GM12878 (cell line): ENCODE results near the gene SELENOV. TPM values are rescaled to one million over a fixed set of nuclear protein-coding genes. Genes with fewer than 3 reads are reported as not detected.

Experiments used
- ATAC-seq: fragments of 200-7000 bp; cut with Tn5 transposase; 3 replicates; pipeline ENCODE4 v1.9.1; 2020; ENCODE audit warnings: mild to moderate bottlenecking, moderate library complexity
- BruUV-seq: library from RNA; stranded (reverse); fragments of 400-500 nt; replicated peaks from 2 replicates; lab custom pipeline; 2021; lab: Mats Ljungman, UMichigan
- CTCF ChIA-PET: fragments of 300-600 bp; sonication (Branson Sonifier 250); formaldehyde crosslinking; extraction: SDS; loops from one replicate; lab custom pipeline; 2021; ENCODE audit warnings: inconsistent platforms; lab: Yijun Ruan, JAX
- POLR2A ChIA-PET: fragments of 350-600 bp; formaldehyde crosslinking; extraction: SDS; loops from one replicate; lab custom pipeline; 2021; ENCODE audit warnings: inconsistent platforms; lab: Charles Lee
- RAD21 ChIA-PET: fragments of 300-600 bp; sonication (Branson Sonifier 250); formaldehyde crosslinking; loops from one replicate; lab custom pipeline; 2023; ENCODE audit warnings: antibody characterized with exemption; ENCODE audit not compliant: unreplicated experiment; lab: Charles Lee
- SMC1A ChIA-PET: fragments of 300-600 bp; sonication (Branson Sonifier 250); formaldehyde crosslinking; loops from one replicate; lab custom pipeline; 2023; ENCODE audit not compliant: unreplicated experiment, uncharacterized antibody; lab: Charles Lee
- DNase-seq: peaks from one replicate; pipeline ENCODE4 v3.0.0-alpha.2; 2011; ENCODE audit warnings: low read depth, low spot score
- FAIRE-seq: peaks from 3 replicates; lab custom pipeline; 2011; peaks lifted over from hg19 to GRCh38; lab: Jason Lieb, UNC
- H2AFZ ChIP-seq: 2 replicates; pipeline ENCODE4 v1.6.0; 2011; ENCODE audit warnings: low read depth, low read length, control low read depth; ENCODE audit not compliant: control insufficient read depth
- H3K27ac ChIP-seq: 2 replicates; pipeline ENCODE4 v1.5.1; 2011; ENCODE audit warnings: control low read depth; ENCODE audit not compliant: control insufficient read depth, insufficient read depth
- H3K27me3 ChIP-seq, 2 experiments: replicated peaks in 1 of 2; 2 replicates each; pipeline versions ENCODE4 v1.6.0 to v1.6.1; 2011; ENCODE audit warnings: low read length in 1 of 2; ENCODE audit not compliant: control insufficient read depth in 2 of 2, insufficient read depth in 2 of 2
- H3K36me3 ChIP-seq, 2 experiments: 2 replicates each; pipeline ENCODE4 v1.5.1; 2011; ENCODE audit warnings: low read length in 1 of 2; ENCODE audit not compliant: control insufficient read depth in 2 of 2, insufficient read depth in 2 of 2
- H3K4me1 ChIP-seq: 2 replicates; pipeline ENCODE4 v1.6.1; 2011; ENCODE audit warnings: mild to moderate bottlenecking, low read length, moderate library complexity, mixed read lengths; ENCODE audit not compliant: control insufficient read depth, insufficient read depth
- H3K4me2 ChIP-seq: 2 replicates; pipeline ENCODE4 v1.6.0; 2011; ENCODE audit warnings: control low read depth; ENCODE audit not compliant: control insufficient read depth, insufficient read depth
- H3K4me3 ChIP-seq: fragments of 200-600 bp; sonication (generic); 2 replicates; pipeline ENCODE4 v1.5.1; 2016
- H3K79me2 ChIP-seq: 2 replicates; pipeline ENCODE4 v1.6.0; 2011; ENCODE audit warnings: low read length; ENCODE audit not compliant: control insufficient read depth, insufficient read depth
- H3K9ac ChIP-seq: 2 replicates; pipeline ENCODE4 v1.8.0; 2011; ENCODE audit warnings: low read length, control low read depth, mixed read lengths; ENCODE audit not compliant: control insufficient read depth, insufficient read depth
- H3K9me3 ChIP-seq: replicated peaks from 3 replicates; pipeline ENCODE4 v1.5.1; 2011; ENCODE audit warnings: mild to moderate bottlenecking, low read length; ENCODE audit not compliant: control insufficient read depth, insufficient read depth
- H4K20me1 ChIP-seq: 2 replicates; pipeline ENCODE4 v1.6.0; 2011; ENCODE audit not compliant: control insufficient read depth, insufficient read depth
- BACH1 ChIP-seq: fragments of 450-650 bp; IDR thresholded peaks from 2 replicates; pipeline ENCODE4 v1.6.1; 2017; ENCODE audit warnings: mild to moderate bottlenecking, borderline replicate concordance
- CBX5 ChIP-seq: sonication (generic); IDR thresholded peaks from 2 replicates; pipeline ENCODE4 v1.6.1; 2016; ENCODE audit warnings: low read depth, moderate library complexity, mild to moderate bottlenecking, inconsistent platforms
- DPF2 ChIP-seq: fragments of 450-650 bp; IDR thresholded peaks from 2 replicates; pipeline ENCODE4 v1.6.1; 2017; ENCODE audit warnings: mild to moderate bottlenecking
- FOXM1 ChIP-seq: IDR thresholded peaks from 2 replicates; pipeline ENCODE4 v1.6.1; 2012; ENCODE audit warnings: low read depth, mild to moderate bottlenecking, inconsistent platforms, low read length, moderate library complexity
- MXI1 ChIP-seq: fragments of 150-350 bp; IDR thresholded peaks from 2 replicates; pipeline ENCODE4 v1.6.1; 2011; ENCODE audit warnings: low read depth, mild to moderate bottlenecking, inconsistent platforms, low read length, improper control_type of control experiment
- RCOR1 ChIP-seq: conservative IDR thresholded peaks from 2 replicates; pipeline ENCODE4 v1.6.1; 2012; ENCODE audit warnings: low read depth, low read length, improper control_type of control experiment
- RELA ChIP-seq: fragments of 450-650 bp; IDR thresholded peaks from 2 replicates; pipeline ENCODE4 v1.8.0; 2014; ENCODE audit warnings: borderline replicate concordance; ENCODE audit not compliant: partially characterized antibody
- SMAD1 ChIP-seq: fragments of 450-650 bp; IDR thresholded peaks from 2 replicates; pipeline ENCODE4 v1.6.1; 2018; ENCODE audit warnings: mild to moderate bottlenecking, low read depth; ENCODE audit not compliant: partially characterized antibody
- STAT3 ChIP-seq: IDR thresholded peaks from 2 replicates; pipeline ENCODE4 v1.6.1; 2011; ENCODE audit warnings: low read depth, low read length, improper control_type of control experiment
- ZNF207 ChIP-seq: fragments of 450-650 bp; IDR thresholded peaks from 2 replicates; pipeline ENCODE4 v1.6.1; 2014; ENCODE audit warnings: antibody characterized with exemption, mild to moderate bottlenecking, borderline replicate concordance
- ZNF622 ChIP-seq: fragments of 450-650 bp; IDR thresholded peaks from 2 replicates; pipeline ENCODE4 v1.6.1; 2017; ENCODE audit warnings: mild to moderate bottlenecking, inconsistent platforms
- WGBS: methylation state at CpG from one replicate; pipeline ENCODE4 v1.1.6; 2016; ENCODE audit warnings: low lambda C conversion rate; ENCODE audit not compliant: insufficient replicate concordance, insufficient coverage; ENCODE audit errors: missing lambda C conversion rate; 5-methylcytosine and 5-hydroxymethylcytosine counted together
- in situ Hi-C: fragments of 300-500 bp; cut with MboI; formaldehyde crosslinking; loops from 9 replicates; pipeline ENCODE4 v1.14.3; 2018; ENCODE audit warnings: mixed read lengths
- intact Hi-C: fragments of 100-400 bp; cut with micrococcal nuclease; formaldehyde crosslinking; loops from one replicate; pipeline ENCODE4 v1.14.2; 2022; ENCODE audit not compliant: unreplicated experiment
- polyA plus RNA-seq, 11 experiments: library from polyadenylated mRNA; depleted of rRNA in 4 of 11; unstranded in 6 of 11; stranded (reverse) in 5 of 11; fragments of >200 nt; fragmentation: Nextera tagmentation in 4 of 11; fragmentation: Illumina TruSeq in 1 of 11; extraction: Ambion mirVana in 4 of 11; extraction: Trizol in 1 of 11; gene quantifications; 1 replicate in 1 of 11; 2 replicates in 10 of 11; pipeline versions ENCODE4 v1.2.1 to v1.2.3, GENCODE V29; 2011 to 2016; ENCODE audit warnings: inconsistent platforms in 2 of 11, missing spikeins in 2 of 11, low read depth in 1 of 11
- total RNA-seq, 4 experiments: library from RNA; depleted of rRNA in 3 of 4; stranded (reverse); fragments of >200 nt in 3 of 4; fragmentation: Illumina TruSeq in 1 of 4; extraction: Trizol in 1 of 4; gene quantifications; 2 replicates each; pipeline versions ENCODE4 v1.2.1 to v1.2.3, GENCODE V29; 2013 to 2021
- TF ChIP-seq, protein P1 (sequence below): fragments of 450-650 bp; formaldehyde crosslinking; IDR thresholded peaks from 2 replicates; pipeline ENCODE4 v1.4.0; 2020; ENCODE audit warnings: mild to moderate bottlenecking, moderate library complexity
- TF ChIP-seq, protein P2 (sequence below), 3 experiments: IDR thresholded peaks in 2 of 3; conservative IDR thresholded peaks in 1 of 3; 2 replicates each; pipeline ENCODE4 v1.5.1; 2011; ENCODE audit warnings: low read depth in 3 of 3, low read length in 3 of 3, mild to moderate bottlenecking in 3 of 3, control low read depth in 2 of 3, moderate library complexity in 2 of 3, inconsistent platforms in 1 of 3, mixed read lengths in 1 of 3; ENCODE audit not compliant: control insufficient read depth in 2 of 3, insufficient read depth in 1 of 3; ENCODE audit errors: extremely low read depth in 1 of 3
- TF ChIP-seq, protein P3 (sequence below): fragments of 450-650 bp; IDR thresholded peaks from 2 replicates; pipeline ENCODE4 v1.6.1; 2017; ENCODE audit warnings: mild to moderate bottlenecking
- TF ChIP-seq, protein P4 (sequence below): fragments of 150-350 bp; IDR thresholded peaks from 2 replicates; pipeline ENCODE4 v1.6.1; 2014; ENCODE audit warnings: mild to moderate bottlenecking, low read depth, low read length

SELENOV gene
- total and polyA plus RNA-seq, 10 of the 15 experiments (the other 5 are each of a cell fraction or from before 2014, with no cell fraction given): not detected

DNA sequence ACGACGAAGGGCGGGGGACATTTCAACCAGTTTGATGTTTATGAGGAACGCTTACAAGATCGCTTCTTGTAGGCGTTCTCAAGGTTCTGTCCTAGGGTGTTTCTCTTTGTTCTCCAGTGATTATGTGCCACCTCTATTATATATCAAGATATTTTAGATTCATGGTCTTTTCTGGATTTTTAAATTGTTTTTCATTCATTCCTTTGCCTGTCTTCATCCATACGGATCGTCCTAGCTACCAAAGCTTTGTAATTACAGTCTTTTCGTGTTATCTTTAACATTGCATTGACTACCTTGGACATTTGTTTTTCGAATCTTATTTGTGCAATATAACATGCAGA lies 25.4 kb downstream of the SELENOV start:
- ATAC-seq (no peak), FAIRE-seq (no peak), DNase-seq (no peak)
- Histone ChIP-seq H2AFZ (peak overlapping the region; percentile 97), H3K27me3 (no peaks in the 10 kb centered on the region), H3K4me2 (peak overlapping the region; percentile 62), H3K9ac (peak overlapping the region; percentile 92; the same call in 1 of the 2 replicates), H3K4me3 (no peak overlapping the region), H3K9me3 (no peaks in the 10 kb centered on the region), H3K79me2 (peaks cover 15% of the 10 kb centered on the region), H3K27ac (no peak overlapping the region), H3K36me3 (no peaks in the 10 kb centered on the region), H4K20me1 (no peaks in the 10 kb centered on the region), H3K4me1 (peaks cover 9% of the 10 kb centered on the region)
- ChIA-PET RAD21 (interaction anchor here (0.7 to 1.1 kb wide), 2 partner anchors 100 to 133 kb away, joined by 3 to 4 read pairs; no protein-coding TSS in a partner anchor), SMC1A (interaction anchor here (1.1 to 1.2 kb wide), 3 partner anchors 105 to 253 kb away, joined by 3 read pairs; partner anchors contain the start of gene RPS16), POLR2A (no interaction called here), CTCF (interaction anchor here (0.9 to 15.0 kb wide), 7 partner anchors 12 to 304 kb away, joined by 3 to 248 read pairs (median 5); partner anchors contain the start of genes DLL3 and SUPT5H)
- in situ Hi-C loops: no loop called here
- intact Hi-C loops: loop anchor here (1.0 kb wide), 1 partner anchor 100 kb away; no protein-coding TSS in a partner anchor
- BruUV-seq: no TSS peak
- 6% methylated on average over 10 of the region's 10 CpGs for WGBS
- TF ChIP-seq DPF2: no peak
- TF ChIP-seq STAT3: 0 out of 2 replicates have a peak, but pooled peaks have one; percentile 14
- no peak for TF ChIP-seq ZNF622
- no peak for TF ChIP-seq FOXM1
- no peak for TF ChIP-seq BACH1
- TF ChIP-seq, protein P1, sequence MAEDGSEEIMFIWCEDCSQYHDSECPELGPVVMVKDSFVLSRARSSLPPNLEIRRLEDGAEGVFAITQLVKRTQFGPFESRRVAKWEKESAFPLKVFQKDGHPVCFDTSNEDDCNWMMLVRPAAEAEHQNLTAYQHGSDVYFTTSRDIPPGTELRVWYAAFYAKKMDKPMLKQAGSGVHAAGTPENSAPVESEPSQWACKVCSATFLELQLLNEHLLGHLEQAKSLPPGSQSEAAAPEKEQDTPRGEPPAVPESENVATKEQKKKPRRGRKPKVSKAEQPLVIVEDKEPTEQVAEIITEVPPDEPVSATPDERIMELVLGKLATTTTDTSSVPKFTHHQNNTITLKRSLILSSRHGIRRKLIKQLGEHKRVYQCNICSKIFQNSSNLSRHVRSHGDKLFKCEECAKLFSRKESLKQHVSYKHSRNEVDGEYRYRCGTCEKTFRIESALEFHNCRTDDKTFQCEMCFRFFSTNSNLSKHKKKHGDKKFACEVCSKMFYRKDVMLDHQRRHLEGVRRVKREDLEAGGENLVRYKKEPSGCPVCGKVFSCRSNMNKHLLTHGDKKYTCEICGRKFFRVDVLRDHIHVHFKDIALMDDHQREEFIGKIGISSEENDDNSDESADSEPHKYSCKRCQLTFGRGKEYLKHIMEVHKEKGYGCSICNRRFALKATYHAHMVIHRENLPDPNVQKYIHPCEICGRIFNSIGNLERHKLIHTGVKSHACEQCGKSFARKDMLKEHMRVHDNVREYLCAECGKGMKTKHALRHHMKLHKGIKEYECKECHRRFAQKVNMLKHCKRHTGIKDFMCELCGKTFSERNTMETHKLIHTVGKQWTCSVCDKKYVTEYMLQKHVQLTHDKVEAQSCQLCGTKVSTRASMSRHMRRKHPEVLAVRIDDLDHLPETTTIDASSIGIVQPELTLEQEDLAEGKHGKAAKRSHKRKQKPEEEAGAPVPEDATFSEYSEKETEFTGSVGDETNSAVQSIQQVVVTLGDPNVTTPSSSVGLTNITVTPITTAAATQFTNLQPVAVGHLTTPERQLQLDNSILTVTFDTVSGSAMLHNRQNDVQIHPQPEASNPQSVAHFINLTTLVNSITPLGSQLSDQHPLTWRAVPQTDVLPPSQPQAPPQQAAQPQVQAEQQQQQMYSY (CRISPR knock-in tag): no peak
- no peak for TF ChIP-seq SMAD1
- 0 out of 2 replicates have a peak, but pooled peaks have one; percentile 64 for TF ChIP-seq RCOR1
- TF ChIP-seq, protein P2, sequence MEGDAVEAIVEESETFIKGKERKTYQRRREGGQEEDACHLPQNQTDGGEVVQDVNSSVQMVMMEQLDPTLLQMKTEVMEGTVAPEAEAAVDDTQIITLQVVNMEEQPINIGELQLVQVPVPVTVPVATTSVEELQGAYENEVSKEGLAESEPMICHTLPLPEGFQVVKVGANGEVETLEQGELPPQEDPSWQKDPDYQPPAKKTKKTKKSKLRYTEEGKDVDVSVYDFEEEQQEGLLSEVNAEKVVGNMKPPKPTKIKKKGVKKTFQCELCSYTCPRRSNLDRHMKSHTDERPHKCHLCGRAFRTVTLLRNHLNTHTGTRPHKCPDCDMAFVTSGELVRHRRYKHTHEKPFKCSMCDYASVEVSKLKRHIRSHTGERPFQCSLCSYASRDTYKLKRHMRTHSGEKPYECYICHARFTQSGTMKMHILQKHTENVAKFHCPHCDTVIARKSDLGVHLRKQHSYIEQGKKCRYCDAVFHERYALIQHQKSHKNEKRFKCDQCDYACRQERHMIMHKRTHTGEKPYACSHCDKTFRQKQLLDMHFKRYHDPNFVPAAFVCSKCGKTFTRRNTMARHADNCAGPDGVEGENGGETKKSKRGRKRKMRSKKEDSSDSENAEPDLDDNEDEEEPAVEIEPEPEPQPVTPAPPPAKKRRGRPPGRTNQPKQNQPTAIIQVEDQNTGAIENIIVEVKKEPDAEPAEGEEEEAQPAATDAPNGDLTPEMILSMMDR (IDR thresholded peaks at IDR 0.05 in 2 of 3, conservative IDR thresholded peaks at IDR 0.05 in 1 of 3; ENCODE audit: control insufficient read depth in 2 of 3, extremely low read depth in 1 of 3, insufficient read depth in 1 of 3, low read depth in 3 of 3, low read length in 3 of 3): no peak
- no peak for TF ChIP-seq MXI1
- TF ChIP-seq, protein P3, sequence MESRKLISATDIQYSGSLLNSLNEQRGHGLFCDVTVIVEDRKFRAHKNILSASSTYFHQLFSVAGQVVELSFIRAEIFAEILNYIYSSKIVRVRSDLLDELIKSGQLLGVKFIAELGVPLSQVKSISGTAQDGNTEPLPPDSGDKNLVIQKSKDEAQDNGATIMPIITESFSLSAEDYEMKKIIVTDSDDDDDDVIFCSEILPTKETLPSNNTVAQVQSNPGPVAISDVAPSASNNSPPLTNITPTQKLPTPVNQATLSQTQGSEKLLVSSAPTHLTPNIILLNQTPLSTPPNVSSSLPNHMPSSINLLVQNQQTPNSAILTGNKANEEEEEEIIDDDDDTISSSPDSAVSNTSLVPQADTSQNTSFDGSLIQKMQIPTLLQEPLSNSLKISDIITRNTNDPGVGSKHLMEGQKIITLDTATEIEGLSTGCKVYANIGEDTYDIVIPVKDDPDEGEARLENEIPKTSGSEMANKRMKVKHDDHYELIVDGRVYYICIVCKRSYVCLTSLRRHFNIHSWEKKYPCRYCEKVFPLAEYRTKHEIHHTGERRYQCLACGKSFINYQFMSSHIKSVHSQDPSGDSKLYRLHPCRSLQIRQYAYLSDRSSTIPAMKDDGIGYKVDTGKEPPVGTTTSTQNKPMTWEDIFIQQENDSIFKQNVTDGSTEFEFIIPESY: no peak
- no peak for TF ChIP-seq CBX5
- TF ChIP-seq ZNF207: 0 out of 2 replicates have a peak, but pooled peaks have one; percentile 4
- TF ChIP-seq, protein P4, sequence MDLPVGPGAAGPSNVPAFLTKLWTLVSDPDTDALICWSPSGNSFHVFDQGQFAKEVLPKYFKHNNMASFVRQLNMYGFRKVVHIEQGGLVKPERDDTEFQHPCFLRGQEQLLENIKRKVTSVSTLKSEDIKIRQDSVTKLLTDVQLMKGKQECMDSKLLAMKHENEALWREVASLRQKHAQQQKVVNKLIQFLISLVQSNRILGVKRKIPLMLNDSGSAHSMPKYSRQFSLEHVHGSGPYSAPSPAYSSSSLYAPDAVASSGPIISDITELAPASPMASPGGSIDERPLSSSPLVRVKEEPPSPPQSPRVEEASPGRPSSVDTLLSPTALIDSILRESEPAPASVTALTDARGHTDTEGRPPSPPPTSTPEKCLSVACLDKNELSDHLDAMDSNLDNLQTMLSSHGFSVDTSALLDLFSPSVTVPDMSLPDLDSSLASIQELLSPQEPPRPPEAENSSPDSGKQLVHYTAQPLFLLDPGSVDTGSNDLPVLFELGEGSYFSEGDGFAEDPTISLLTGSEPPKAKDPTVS: no peak
- no peak for TF ChIP-seq RELA
